Measurements from ENCODE around the gene NUDT21. TPM values are rescaled to one million over a fixed set of nuclear protein-coding genes. Genes with fewer than 3 reads are reported as not detected.
A peak's percentile ranks its signal among the peaks of the same experiment; 100 is the strongest.

NUDT21 gene
- total RNA-seq, 4 donors from 2014 or later, result 24.3 to 71.5 (median 35.9) TPM

DNA sequence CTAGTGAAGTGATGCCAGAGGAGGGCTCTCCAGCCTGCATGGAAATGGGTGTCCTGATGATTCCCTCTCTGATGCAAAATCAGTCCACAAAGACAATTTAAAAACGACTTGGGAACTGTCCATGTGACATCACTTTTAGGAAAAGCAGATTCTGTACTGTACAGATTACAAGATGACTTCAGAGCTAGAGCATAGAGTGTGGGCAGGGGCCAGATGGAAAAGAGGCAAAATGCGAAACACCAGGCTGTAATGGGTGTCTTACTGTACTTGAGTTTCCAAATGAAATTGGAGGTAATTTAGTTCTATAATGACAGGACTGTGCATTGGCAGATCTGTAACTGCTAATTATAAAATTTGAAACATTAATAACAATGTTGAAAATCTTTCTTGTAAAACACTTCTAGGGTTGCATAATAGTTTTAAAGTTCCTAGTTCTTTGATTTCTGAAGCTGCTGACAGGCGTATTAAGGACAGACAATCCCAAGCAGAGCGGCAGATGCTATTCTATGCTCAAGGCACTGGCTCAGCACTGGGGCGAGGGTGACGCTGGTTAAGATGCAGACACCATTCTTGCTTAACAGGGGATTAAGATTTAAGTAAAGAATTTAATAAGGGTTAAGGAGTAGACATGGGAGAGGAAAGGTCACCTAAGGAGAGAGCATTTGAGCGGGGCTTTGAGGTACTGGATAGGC lies 29.8 kb upstream of the NUDT21 start:
- DNase-seq (peak; percentile 31 to 81), ATAC-seq (peak; percentile 42 to 68)
- TF ChIP-seq POLR2A (IDR thresholded peaks at IDR 0.05), result no peak
- H3K4me1 ChIP-seq, result peaks cover 38 to 62% of the 10 kb centered on the region in 2 donors
- no peaks in the 10 kb centered on the region for H3K27me3 ChIP-seq
- peak overlapping the region; percentile 92 to 98 (median 94) for H3K27ac ChIP-seq
- intact Hi-C loops (cut with DNase I; ENCODE audit: low total_unique reads) (loop anchor here (2.0 to 5.0 kb wide), 3 partner anchors 69 to 202 kb away; partner anchors contain the start of gene MT1X), in situ Hi-C loops (cut with MboI; ENCODE audit: low sequenced_read_pairs in 4 of 4) (no loop called here)
- no peak overlapping the region for H3K4me3 ChIP-seq
- H3K36me3 ChIP-seq, result peaks cover 0 to 21% of the 10 kb centered on the region in 2 donors
- no peaks in the 10 kb centered on the region for H3K9me3 ChIP-seq

DNA sequence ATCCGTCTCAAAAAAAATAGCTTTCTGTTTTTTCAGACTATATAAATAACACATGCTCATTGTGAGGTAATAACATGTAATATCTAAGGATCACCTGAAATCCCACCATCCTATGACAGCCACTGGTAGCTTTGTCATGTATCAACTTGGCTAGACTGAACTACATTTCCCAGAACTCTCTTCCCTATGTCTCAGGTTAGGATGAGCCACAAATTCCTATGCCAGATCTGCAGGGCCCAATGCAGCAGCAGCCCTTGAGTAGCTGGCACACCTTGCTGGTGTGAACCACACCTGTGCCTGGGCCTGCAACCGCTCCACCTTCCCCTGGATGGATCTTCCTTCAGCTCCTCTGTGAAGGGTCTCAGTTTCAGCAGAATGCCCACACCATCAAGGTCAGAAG lies 28.3 kb upstream of the NUDT21 start:
- Histone ChIP-seq H3K27ac (peak overlapping the region; percentile 92 to 98 (median 94)), H3K4me1 (peaks cover 38 to 59% of the 10 kb centered on the region in 2 donors), H3K9me3 (no peaks in the 10 kb centered on the region), H3K36me3 (peaks cover 0 to 30% of the 10 kb centered on the region in 2 donors), H3K27me3 (no peaks in the 10 kb centered on the region), H3K4me3 (no peak overlapping the region)
- TF ChIP-seq, protein P1, sequence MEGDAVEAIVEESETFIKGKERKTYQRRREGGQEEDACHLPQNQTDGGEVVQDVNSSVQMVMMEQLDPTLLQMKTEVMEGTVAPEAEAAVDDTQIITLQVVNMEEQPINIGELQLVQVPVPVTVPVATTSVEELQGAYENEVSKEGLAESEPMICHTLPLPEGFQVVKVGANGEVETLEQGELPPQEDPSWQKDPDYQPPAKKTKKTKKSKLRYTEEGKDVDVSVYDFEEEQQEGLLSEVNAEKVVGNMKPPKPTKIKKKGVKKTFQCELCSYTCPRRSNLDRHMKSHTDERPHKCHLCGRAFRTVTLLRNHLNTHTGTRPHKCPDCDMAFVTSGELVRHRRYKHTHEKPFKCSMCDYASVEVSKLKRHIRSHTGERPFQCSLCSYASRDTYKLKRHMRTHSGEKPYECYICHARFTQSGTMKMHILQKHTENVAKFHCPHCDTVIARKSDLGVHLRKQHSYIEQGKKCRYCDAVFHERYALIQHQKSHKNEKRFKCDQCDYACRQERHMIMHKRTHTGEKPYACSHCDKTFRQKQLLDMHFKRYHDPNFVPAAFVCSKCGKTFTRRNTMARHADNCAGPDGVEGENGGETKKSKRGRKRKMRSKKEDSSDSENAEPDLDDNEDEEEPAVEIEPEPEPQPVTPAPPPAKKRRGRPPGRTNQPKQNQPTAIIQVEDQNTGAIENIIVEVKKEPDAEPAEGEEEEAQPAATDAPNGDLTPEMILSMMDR (IDR thresholded peaks at IDR 0.05 in 4 of 5, conservative IDR thresholded peaks at IDR 0.05 in 1 of 5), result no peak
- TF ChIP-seq POLR2A (IDR thresholded peaks at IDR 0.05), result no peak
- DNase-seq, result no peak
- intact Hi-C loops (cut with DNase I; ENCODE audit: low total_unique reads), result loop anchor here (2.0 kb wide), 1 partner anchor 27 kb away; no protein-coding TSS in a partner anchor
- ATAC-seq, result no peak
- in situ Hi-C loops (cut with MboI; ENCODE audit: low sequenced_read_pairs in 4 of 4), result no loop called here

DNA sequence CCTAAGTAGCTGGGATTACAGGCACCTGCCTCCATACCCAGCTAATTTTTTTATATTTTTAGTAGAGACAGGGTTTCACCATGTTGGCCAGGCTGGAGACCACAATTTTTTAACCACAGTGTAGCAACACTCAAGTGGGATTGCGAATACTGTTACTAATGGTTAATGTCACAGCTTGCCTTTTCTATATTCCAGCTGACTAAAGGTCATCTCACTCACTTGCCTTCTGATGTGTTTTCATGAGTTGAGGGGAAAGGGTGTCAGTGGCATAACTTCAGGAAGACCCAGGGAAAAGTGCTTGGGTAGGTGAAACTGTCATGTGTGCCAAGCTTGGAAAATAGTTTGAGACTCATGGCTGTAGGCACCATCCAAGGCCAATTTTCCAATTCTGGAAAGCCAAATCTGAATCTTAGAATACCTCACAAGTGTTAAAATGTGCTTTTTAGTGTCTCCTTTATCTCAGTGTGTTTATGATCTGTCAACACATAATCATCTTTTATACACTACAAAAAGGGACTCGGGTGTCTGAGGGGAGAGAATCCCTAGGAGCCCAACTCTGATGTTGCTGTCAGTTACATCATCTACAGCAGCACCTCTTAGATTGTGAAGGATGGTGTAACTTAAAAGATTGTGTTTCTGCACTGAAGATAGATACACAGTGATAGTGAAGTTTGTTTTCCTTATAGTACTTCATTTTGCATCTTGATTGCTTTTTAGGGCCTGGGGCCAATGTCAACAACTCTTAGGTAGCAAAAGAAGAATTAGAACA lies 27.3 kb upstream of the NUDT21 start:
- Histone ChIP-seq H3K4me1 (peaks cover 38 to 51% of the 10 kb centered on the region in 2 donors), H3K27me3 (no peaks in the 10 kb centered on the region), H3K4me3 (no peak overlapping the region), H3K27ac (peak overlapping the region; percentile 92 to 98 (median 94)), H3K36me3 (peaks cover 0 to 37% of the 10 kb centered on the region in 2 donors), H3K9me3 (no peaks in the 10 kb centered on the region)
- DNase-seq (no peak), ATAC-seq (no peak)
- intact Hi-C loops (cut with DNase I; ENCODE audit: low total_unique reads) (loop anchor here (2.0 kb wide), 1 partner anchor 26 kb away; no protein-coding TSS in a partner anchor), in situ Hi-C loops (cut with MboI; ENCODE audit: low sequenced_read_pairs in 4 of 4) (no loop called here)
- no peak for TF ChIP-seq POLR2A (IDR thresholded peaks at IDR 0.05)
- TF ChIP-seq, protein P1 (IDR thresholded peaks at IDR 0.05 in 4 of 5, conservative IDR thresholded peaks at IDR 0.05 in 1 of 5), result no peak

DNA sequence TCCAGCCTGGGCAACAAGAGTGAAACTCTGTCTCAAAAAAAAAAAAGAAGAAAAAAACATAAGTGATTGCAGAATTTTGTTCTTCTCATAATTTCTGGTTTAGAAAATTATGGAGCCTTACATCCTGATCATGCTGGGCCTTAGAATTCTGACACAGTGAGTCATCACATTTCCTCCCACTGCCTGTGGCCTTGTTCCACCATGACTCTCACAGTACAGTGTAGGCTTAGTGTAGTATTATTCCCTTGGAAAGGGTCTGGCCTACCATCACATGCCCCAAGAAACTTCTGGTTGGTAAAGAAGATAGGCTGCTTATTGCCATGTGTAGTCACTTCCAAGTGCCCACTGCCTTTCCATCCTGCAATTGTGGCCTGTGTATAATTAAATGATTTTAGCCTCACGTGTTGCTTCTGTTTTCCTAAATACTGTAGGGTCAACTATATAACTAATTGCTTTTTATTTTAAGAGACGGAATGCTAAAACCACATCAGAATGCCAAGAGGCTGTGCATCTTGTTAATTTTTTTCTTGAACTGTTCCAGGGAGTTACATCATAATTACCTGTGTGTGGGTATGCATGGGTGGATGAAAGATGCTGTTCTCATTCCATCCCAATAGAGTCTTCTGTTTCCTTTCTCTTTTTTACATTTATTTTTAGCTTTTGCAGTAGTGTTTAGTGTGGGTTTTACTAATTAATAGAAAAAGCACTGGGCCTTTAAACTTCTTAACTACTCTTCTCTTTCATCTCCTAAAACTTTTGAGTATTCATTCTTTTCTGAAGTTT lies 26.2 kb upstream of the NUDT21 start:
- Histone ChIP-seq H3K36me3 (peaks cover 0 to 49% of the 10 kb centered on the region in 2 donors), H3K4me1 (peaks cover 30 to 40% of the 10 kb centered on the region in 2 donors), H3K27me3 (no peaks in the 10 kb centered on the region), H3K27ac (peak overlapping the region; percentile 92 to 98 (median 94)), H3K4me3 (no peak overlapping the region), H3K9me3 (no peaks in the 10 kb centered on the region)
- in situ Hi-C loops (cut with MboI; ENCODE audit: low sequenced_read_pairs in 4 of 4), result no loop called here
- DNase-seq (peak in 1 of 2 donors; percentile 49), ATAC-seq (peak; percentile 24 to 34)
- intact Hi-C loops (cut with DNase I; ENCODE audit: low total_unique reads), result no loop called here
- TF ChIP-seq POLR2A (IDR thresholded peaks at IDR 0.05), result no peak
- TF ChIP-seq, protein P1 (IDR thresholded peaks at IDR 0.05 in 4 of 5, conservative IDR thresholded peaks at IDR 0.05 in 1 of 5), result no peak

Data from gastrocnemius medialis (tissue), 4 donors.